GM10266 (cell line): ENCODE measurements around the gene DSTN.

ENCODE experiments used
- DNase-seq: peaks from one replicate; pipeline ENCODE4 v3.0.0; 2012; ENCODE audit errors: extremely low spot score
- CTCF ChIP-seq: IDR thresholded peaks from 2 replicates; pipeline ENCODE4 v1.5.1; 2012; ENCODE audit warnings: mild to moderate bottlenecking, low read depth; ENCODE audit not compliant: control insufficient read depth, insufficient read depth; ENCODE audit errors: missing control alignments

Gene DSTN

GRCh38 chr20:17602493-17602892, 32.6 kb downstream of the DSTN start:
- no peak for DNase-seq
- no peak for TF ChIP-seq CTCF

GRCh38 chr20:17605131-17605660, 35.3 kb downstream of the DSTN start:
- TF ChIP-seq CTCF = no peak
- no peak for DNase-seq

GRCh38 chr20:17606001-17606400, 36.1 kb downstream of the DSTN start:
- no peak for TF ChIP-seq CTCF
- no peak for DNase-seq

- DNase-seq = no peak
- TF ChIP-seq CTCF = no peak
These were observed 39.0 kb downstream of the DSTN start for GRCh38 chr20:17608701-17609497.

- no peak for DNase-seq
- TF ChIP-seq CTCF = no peak
These were observed 40.0 kb downstream of the DSTN start for GRCh38 chr20:17609811-17610377.

- no peak for TF ChIP-seq CTCF
- DNase-seq = no peak
These were observed 40.9 kb downstream of the DSTN start for GRCh38 chr20:17610566-17611289.

- TF ChIP-seq CTCF = peak; percentile 28
- no peak for DNase-seq
These were observed 41.3 kb downstream of the DSTN start for GRCh38 chr20:17611290-17611539.
